ENCODE measurements around the gene ERI3. TPM values are rescaled to one million over a fixed set of nuclear protein-coding genes. Genes with fewer than 3 reads are reported as not detected.

Gene ERI3
- total and polyA plus RNA-seq, 9 of the 15 experiments (the other 6 are each of a cell fraction or from before 2014, with no cell fraction given), result 47.8 to 93.4 (median 67.2) TPM

DNA sequence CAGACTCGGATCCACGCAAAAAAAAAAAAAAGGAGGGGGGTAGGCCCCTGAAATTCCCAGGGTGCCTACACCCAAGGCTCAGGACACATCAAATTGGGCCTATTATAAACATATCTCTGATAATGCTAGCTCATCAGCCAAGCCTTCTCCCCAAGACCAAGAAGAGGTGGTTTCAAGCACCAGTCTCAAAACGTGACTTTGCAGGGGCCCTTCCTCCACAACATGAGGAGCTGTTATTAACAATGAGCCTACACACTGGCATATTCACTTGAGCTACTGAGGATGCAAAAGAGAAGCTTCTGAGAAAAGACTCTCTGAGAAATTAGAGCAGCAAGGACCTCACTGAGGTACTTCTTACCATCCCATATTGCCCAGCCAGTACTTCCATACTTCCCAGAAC lies 32.7 kb downstream of the ERI3 start (continued):
- TF ChIP-seq, protein P1, sequence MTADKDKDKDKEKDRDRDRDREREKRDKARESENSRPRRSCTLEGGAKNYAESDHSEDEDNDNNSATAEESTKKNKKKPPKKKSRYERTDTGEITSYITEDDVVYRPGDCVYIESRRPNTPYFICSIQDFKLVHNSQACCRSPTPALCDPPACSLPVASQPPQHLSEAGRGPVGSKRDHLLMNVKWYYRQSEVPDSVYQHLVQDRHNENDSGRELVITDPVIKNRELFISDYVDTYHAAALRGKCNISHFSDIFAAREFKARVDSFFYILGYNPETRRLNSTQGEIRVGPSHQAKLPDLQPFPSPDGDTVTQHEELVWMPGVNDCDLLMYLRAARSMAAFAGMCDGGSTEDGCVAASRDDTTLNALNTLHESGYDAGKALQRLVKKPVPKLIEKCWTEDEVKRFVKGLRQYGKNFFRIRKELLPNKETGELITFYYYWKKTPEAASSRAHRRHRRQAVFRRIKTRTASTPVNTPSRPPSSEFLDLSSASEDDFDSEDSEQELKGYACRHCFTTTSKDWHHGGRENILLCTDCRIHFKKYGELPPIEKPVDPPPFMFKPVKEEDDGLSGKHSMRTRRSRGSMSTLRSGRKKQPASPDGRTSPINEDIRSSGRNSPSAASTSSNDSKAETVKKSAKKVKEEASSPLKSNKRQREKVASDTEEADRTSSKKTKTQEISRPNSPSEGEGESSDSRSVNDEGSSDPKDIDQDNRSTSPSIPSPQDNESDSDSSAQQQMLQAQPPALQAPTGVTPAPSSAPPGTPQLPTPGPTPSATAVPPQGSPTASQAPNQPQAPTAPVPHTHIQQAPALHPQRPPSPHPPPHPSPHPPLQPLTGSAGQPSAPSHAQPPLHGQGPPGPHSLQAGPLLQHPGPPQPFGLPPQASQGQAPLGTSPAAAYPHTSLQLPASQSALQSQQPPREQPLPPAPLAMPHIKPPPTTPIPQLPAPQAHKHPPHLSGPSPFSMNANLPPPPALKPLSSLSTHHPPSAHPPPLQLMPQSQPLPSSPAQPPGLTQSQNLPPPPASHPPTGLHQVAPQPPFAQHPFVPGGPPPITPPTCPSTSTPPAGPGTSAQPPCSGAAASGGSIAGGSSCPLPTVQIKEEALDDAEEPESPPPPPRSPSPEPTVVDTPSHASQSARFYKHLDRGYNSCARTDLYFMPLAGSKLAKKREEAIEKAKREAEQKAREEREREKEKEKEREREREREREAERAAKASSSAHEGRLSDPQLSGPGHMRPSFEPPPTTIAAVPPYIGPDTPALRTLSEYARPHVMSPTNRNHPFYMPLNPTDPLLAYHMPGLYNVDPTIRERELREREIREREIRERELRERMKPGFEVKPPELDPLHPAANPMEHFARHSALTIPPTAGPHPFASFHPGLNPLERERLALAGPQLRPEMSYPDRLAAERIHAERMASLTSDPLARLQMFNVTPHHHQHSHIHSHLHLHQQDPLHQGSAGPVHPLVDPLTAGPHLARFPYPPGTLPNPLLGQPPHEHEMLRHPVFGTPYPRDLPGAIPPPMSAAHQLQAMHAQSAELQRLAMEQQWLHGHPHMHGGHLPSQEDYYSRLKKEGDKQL (CRISPR knock-in tag; IDR thresholded peaks at IDR 0.05; ENCODE audit: borderline replicate concordance), result no peak
- no peak for TF ChIP-seq GATA2 (CRISPR knock-in tag; IDR thresholded peaks at IDR 0.05)
- TF ChIP-seq ETV5 (CRISPR knock-in tag; IDR thresholded peaks at IDR 0.05; ENCODE audit: low read depth), result no peak
- TF ChIP-seq TAF7 (tag; IDR thresholded peaks at IDR 0.05), result no peak
- TF ChIP-seq ZNF324 (CRISPR knock-in tag; IDR thresholded peaks at IDR 0.05), result no peak

DNA sequence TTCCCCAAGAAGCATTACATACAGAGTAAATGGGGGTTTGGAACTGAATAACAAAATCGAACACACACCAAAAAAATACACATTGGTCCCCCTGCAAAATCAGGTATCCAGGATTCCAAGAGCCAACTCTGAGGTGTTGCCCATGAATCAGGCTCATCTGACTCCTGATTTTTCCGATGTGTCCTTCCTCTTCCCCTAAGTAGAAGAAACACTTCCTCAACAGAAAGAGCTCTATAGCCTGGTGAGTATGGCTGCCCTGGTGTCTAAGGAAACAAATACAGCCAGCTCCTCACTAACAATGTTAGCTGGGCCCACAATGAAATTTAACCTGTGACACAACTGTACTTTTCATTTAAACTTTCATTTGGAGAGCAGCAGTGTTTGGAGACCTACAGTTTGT lies 33.6 kb downstream of the ERI3 start:
- Histone ChIP-seq H3K4me1 (replicated peaks in 1 of 2; ENCODE audit: control insufficient read depth in 2 of 2, insufficient read depth in 2 of 2, low read length in 2 of 2) (no peaks in the 10 kb centered on the region; a peak in 1 of 5 replicates), H4K20me1 (replicated peaks; ENCODE audit: control insufficient read depth, insufficient read depth, low read length) (no peaks in the 10 kb centered on the region; the same call in 1 of the 2 replicates), H2AFZ (ENCODE audit: low read depth, low read length) (no peak overlapping the region), H3K9me1 (ENCODE audit: control insufficient read depth, insufficient read depth, low read length) (peaks cover 6% of the 10 kb centered on the region), H3K4me3 (no peak overlapping the region), H3K79me2 (ENCODE audit: control insufficient read depth, insufficient read depth, low read length) (no peaks in the 10 kb centered on the region), H3K4me2 (ENCODE audit: insufficient read depth, low read length) (no peak overlapping the region), H3K9ac (ENCODE audit: insufficient read depth in 1 of 2, low read depth in 2 of 2, low read length in 2 of 2) (no peak overlapping the region), H3K27me3 (ENCODE audit: control insufficient read depth in 2 of 2, insufficient read depth in 2 of 2, low read length in 2 of 2) (no peaks in the 10 kb centered on the region), H3K36me3 (ENCODE audit: control insufficient read depth, insufficient read depth, low read length) (peaks cover 46% of the 10 kb centered on the region; the same call in 2 of the 3 replicates), H3K27ac (ENCODE audit: extremely low read depth, low read depth, low read length) (no peak overlapping the region), H3K9me3 (replicated peaks; ENCODE audit: control insufficient read depth, insufficient read depth, low read depth, low read length) (no peaks in the 10 kb centered on the region)
- ChIA-PET POLR2A (interaction anchor here (1.1 to 1.3 kb wide), 3 partner anchors 13 to 26 kb away, joined by 3 to 5 read pairs (median 3); no protein-coding TSS in a partner anchor), CTCF (ENCODE audit: low intra/inter-chr PET ratio) (no interaction called here)
- in situ Hi-C loops (cut with MboI) (no loop called here), intact Hi-C loops (cut with micrococcal nuclease) (no loop called here)
- no TSS peak for BruUV-seq (replicated peaks)
- DNase-seq (ENCODE audit: extremely low read depth in 1 of 4, low spot score in 3 of 4) (no peak), FAIRE-seq (no peak), ATAC-seq (no peak)
- WGBS (ENCODE audit: insufficient coverage, low coverage, missing lambda C conversion rate), result 42% methylated on average over 2 of the region's 2 CpGs
- no peak for TF ChIP-seq SAP30 (IDR thresholded peaks at IDR 0.05; ENCODE audit: borderline replicate concordance, insufficient read depth, low read depth, low read length, poor library complexity, severe bottlenecking)
- TF ChIP-seq FOXK1 (CRISPR knock-in tag; IDR thresholded peaks at IDR 0.05; ENCODE audit: borderline replicate concordance), result no peak
- no peak for TF ChIP-seq NR2C2 (CRISPR knock-in tag; IDR thresholded peaks at IDR 0.05)
- TF ChIP-seq NR2C2 (tag; IDR thresholded peaks at IDR 0.05), result no peak
- TF ChIP-seq, protein P2, sequence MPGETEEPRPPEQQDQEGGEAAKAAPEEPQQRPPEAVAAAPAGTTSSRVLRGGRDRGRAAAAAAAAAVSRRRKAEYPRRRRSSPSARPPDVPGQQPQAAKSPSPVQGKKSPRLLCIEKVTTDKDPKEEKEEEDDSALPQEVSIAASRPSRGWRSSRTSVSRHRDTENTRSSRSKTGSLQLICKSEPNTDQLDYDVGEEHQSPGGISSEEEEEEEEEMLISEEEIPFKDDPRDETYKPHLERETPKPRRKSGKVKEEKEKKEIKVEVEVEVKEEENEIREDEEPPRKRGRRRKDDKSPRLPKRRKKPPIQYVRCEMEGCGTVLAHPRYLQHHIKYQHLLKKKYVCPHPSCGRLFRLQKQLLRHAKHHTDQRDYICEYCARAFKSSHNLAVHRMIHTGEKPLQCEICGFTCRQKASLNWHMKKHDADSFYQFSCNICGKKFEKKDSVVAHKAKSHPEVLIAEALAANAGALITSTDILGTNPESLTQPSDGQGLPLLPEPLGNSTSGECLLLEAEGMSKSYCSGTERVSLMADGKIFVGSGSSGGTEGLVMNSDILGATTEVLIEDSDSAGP (CRISPR knock-in tag; IDR thresholded peaks at IDR 0.05), result no peak
- TF ChIP-seq ZNF507 (tag; conservative IDR thresholded peaks at IDR 0.05), result no peak
- no peak for TF ChIP-seq FOXO4 (CRISPR knock-in tag; IDR thresholded peaks at IDR 0.05)
- TF ChIP-seq SAFB2 (IDR thresholded peaks at IDR 0.05; ENCODE audit: borderline replicate concordance, low read depth, low read length, severe bottlenecking), result no peak
